ENCODE data around the gene NCOA5. TPM values are rescaled to one million over a fixed set of nuclear protein-coding genes. Genes with fewer than 3 reads are reported as not detected.

The NCOA5 gene
- polyA plus RNA-seq, 1 donor (not counting 4 experiments of a cell fraction or from before 2014, with no cell fraction given) = 17.6 TPM

- no peaks in the 10 kb centered on the region for H3K4me1 ChIP-seq (ENCODE audit: control insufficient read depth, extremely low read depth, insufficient read depth, low read length)
- TF ChIP-seq EZH2 (IDR thresholded peaks at IDR 0.05; ENCODE audit: low read length) = no peak
- TF ChIP-seq CTCF (optimal IDR thresholded peaks at IDR 0.05 in 1 of 3, IDR thresholded peaks at IDR 0.05 in 1 of 3, conservative IDR thresholded peaks at IDR 0.05 in 1 of 3; ENCODE audit: extremely low read depth in 1 of 3, insufficient read depth in 2 of 3, low read length in 3 of 3) = no peak
- H3K9ac ChIP-seq (ENCODE audit: control insufficient read depth, extremely low read depth, insufficient read depth, low read length) = no peak overlapping the region
- H3K36me3 ChIP-seq (ENCODE audit: control insufficient read depth in 2 of 2, extremely low read depth in 1 of 2, insufficient read depth in 2 of 2, low read length in 2 of 2) = no peaks in the 10 kb centered on the region
- H2AFZ ChIP-seq (ENCODE audit: control insufficient read depth, low read length) = no peak overlapping the region
- no peaks in the 10 kb centered on the region for H3K9me3 ChIP-seq (ENCODE audit: control insufficient read depth, low read depth, low read length)
- no peak overlapping the region for H3K27ac ChIP-seq (ENCODE audit: control insufficient read depth, insufficient read depth, low read length)
- no peaks in the 10 kb centered on the region for H3K79me2 ChIP-seq (ENCODE audit: control insufficient read depth, insufficient read depth, low read length)
- H3K27me3 ChIP-seq (ENCODE audit: control insufficient read depth, extremely low read depth, insufficient read depth, low read length) = peaks cover 28% of the 10 kb centered on the region
- no peak overlapping the region for H3K4me2 ChIP-seq (ENCODE audit: control insufficient read depth, extremely low read depth, insufficient read depth, low read depth, low read length)
- DNase-seq (ENCODE audit: low read depth, low spot score) = no peak
- H3K9me1 ChIP-seq (ENCODE audit: control insufficient read depth, extremely low read depth, insufficient read depth, low read length) = no peaks in the 10 kb centered on the region
- no peak for FAIRE-seq
- no peaks in the 10 kb centered on the region for H4K20me1 ChIP-seq (ENCODE audit: control insufficient read depth, extremely low read depth, insufficient read depth, low read length)
- no peak overlapping the region for H3K4me3 ChIP-seq (ENCODE audit: control insufficient read depth in 2 of 3, extremely low read depth in 1 of 3, insufficient read depth in 2 of 3, low read depth in 1 of 3, low read length in 3 of 3)
- dilution Hi-C loops (cut with MboI; ENCODE audit: extremely low pct_ligation_motif_present, low sequenced_read_pairs) = no loop called here
These were observed 53.4 kb downstream of the NCOA5 start for GRCh38 chr20:46036370-46036769.

GRCh38 chr20:46035713-46036112, 54.0 kb downstream of the NCOA5 start:
- Histone ChIP-seq H3K4me2 (ENCODE audit: control insufficient read depth, extremely low read depth, insufficient read depth, low read depth, low read length) (no peak overlapping the region), H3K79me2 (ENCODE audit: control insufficient read depth, insufficient read depth, low read length) (no peaks in the 10 kb centered on the region), H3K27ac (ENCODE audit: control insufficient read depth, insufficient read depth, low read length) (no peak overlapping the region), H3K36me3 (ENCODE audit: control insufficient read depth in 2 of 2, extremely low read depth in 1 of 2, insufficient read depth in 2 of 2, low read length in 2 of 2) (no peaks in the 10 kb centered on the region), H3K9me3 (ENCODE audit: control insufficient read depth, low read depth, low read length) (no peaks in the 10 kb centered on the region), H3K27me3 (ENCODE audit: control insufficient read depth, extremely low read depth, insufficient read depth, low read length) (peaks cover 34% of the 10 kb centered on the region), H3K4me3 (ENCODE audit: control insufficient read depth in 2 of 3, extremely low read depth in 1 of 3, insufficient read depth in 2 of 3, low read depth in 1 of 3, low read length in 3 of 3) (no peak overlapping the region), H4K20me1 (ENCODE audit: control insufficient read depth, extremely low read depth, insufficient read depth, low read length) (no peaks in the 10 kb centered on the region), H3K9me1 (ENCODE audit: control insufficient read depth, extremely low read depth, insufficient read depth, low read length) (no peaks in the 10 kb centered on the region), H3K9ac (ENCODE audit: control insufficient read depth, extremely low read depth, insufficient read depth, low read length) (no peak overlapping the region), H3K4me1 (ENCODE audit: control insufficient read depth, extremely low read depth, insufficient read depth, low read length) (no peaks in the 10 kb centered on the region), H2AFZ (ENCODE audit: control insufficient read depth, low read length) (no peak overlapping the region)
- FAIRE-seq = no peak
- no peak for TF ChIP-seq CTCF (optimal IDR thresholded peaks at IDR 0.05 in 1 of 3, IDR thresholded peaks at IDR 0.05 in 1 of 3, conservative IDR thresholded peaks at IDR 0.05 in 1 of 3; ENCODE audit: extremely low read depth in 1 of 3, insufficient read depth in 2 of 3, low read length in 3 of 3)
- no peak for TF ChIP-seq EZH2 (IDR thresholded peaks at IDR 0.05; ENCODE audit: low read length)
- DNase-seq (ENCODE audit: low read depth, low spot score) = no peak
- dilution Hi-C loops (cut with MboI; ENCODE audit: extremely low pct_ligation_motif_present, low sequenced_read_pairs) = no loop called here
